Tibial artery (tissue), 4 donors: ENCODE data around the gene VSIG10.

ENCODE experiments used
- DNase-seq, 2 donors: peaks; one replicate each; pipeline ENCODE4 v3.0.0-alpha.2; 2019
- H3K27ac ChIP-seq, 2 donors: fragments of 200-600 bp; sonication (generic) in 1 of 2; 1 replicate in 1 of 2; 2 replicates in 1 of 2; pipeline ENCODE4 v1.5.1; 2018 to 2019; ENCODE audit warnings: mild to moderate bottlenecking in 1 of 2
- H3K27me3 ChIP-seq, 2 donors: fragments of 200-600 bp; sonication (generic) in 1 of 2; one replicate each; pipeline versions ENCODE4 v1.5.1 to v1.6.0; 2016 to 2019
- H3K36me3 ChIP-seq, 3 donors: fragments of 200-600 bp; sonication (generic) in 2 of 3; one replicate each; pipeline ENCODE4 v1.5.1; 2016 to 2019; ENCODE audit warnings: mild to moderate bottlenecking in 2 of 3
- H3K4me1 ChIP-seq, 4 donors: fragments of 200-600 bp; sonication (generic) in 2 of 4; 1 replicate in 3 of 4; 2 replicates in 1 of 4; pipeline ENCODE4 v1.5.1; 2016 to 2019
- H3K4me3 ChIP-seq, 2 donors: fragments of 200-600 bp; sonication (generic) in 1 of 2; 1 replicate in 1 of 2; 2 replicates in 1 of 2; pipeline ENCODE4 v1.5.1; 2018 to 2019; ENCODE audit warnings: mild to moderate bottlenecking in 2 of 2
- H3K9me3 ChIP-seq, 3 donors: fragments of 200-600 bp; sonication (generic) in 1 of 3; one replicate each; pipeline ENCODE4 v1.5.1; 2016 to 2019
- intact Hi-C: fragments of 100-400 bp; cut with DNase I; formaldehyde crosslinking; loops from one replicate; pipeline ENCODE4 v1.15.0; 2023; ENCODE audit warnings: low total_unique reads
- TF ChIP-seq, protein P1 (sequence below), 2 experiments: fragments of 200-600 bp in 1 of 2; fragments of 450-650 bp in 1 of 2; IDR thresholded peaks; one replicate each; pipeline ENCODE4 v1.5.1; 2017 to 2019; ENCODE audit warnings: antibody characterized with exemption in 2 of 2, mild to moderate bottlenecking in 1 of 2, moderate library complexity in 1 of 2

The VSIG10 gene

DNA sequence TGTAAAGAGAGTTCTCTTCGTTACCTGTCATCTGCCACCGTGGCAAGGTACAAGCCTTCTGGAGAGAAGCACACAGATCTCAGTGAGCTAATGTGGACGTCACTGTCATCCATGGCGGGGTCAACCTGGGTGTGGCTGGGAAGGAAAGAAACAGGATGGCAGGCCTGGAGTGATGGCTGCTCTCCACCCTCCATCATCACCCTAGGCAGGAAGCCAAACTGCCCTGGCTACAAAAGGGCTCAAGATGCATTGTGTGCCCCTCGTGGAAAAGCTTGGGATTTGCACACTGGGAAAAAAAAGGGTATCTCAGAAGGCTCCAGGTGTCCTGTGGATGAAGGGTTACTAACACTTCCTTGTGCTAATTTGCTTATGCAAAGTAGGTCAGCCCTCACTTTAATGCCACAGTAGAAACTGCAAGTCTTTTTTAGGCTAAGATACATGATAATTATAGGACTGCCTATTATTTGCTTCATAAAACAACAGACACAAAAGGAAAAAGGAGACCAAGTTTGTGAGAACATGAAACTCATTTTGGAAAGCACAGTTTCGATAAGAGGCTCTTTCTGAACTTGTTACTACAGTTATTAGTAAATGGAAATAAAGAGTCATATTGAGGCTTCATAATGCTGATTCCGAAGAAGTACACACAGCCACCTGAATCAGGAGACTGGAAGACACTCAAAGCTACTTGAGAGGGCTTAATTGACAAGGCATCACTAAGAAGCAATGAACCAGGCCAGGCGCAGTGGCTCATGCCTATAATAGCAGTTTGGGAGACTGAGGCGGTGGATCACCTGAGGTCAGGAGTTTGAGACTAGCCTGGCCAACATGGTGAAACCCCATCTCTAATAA lies 68.4 kb downstream of the VSIG10 start:
- H3K27me3 ChIP-seq = no peaks in the 10 kb centered on the region
- H3K27ac ChIP-seq = no peak overlapping the region
- no peaks in the 10 kb centered on the region for H3K9me3 ChIP-seq
- no peak overlapping the region for H3K4me3 ChIP-seq
- peaks cover 73 to 100% (median 87%) of the 10 kb centered on the region in 3 donors for H3K36me3 ChIP-seq
- TF ChIP-seq, protein P1, sequence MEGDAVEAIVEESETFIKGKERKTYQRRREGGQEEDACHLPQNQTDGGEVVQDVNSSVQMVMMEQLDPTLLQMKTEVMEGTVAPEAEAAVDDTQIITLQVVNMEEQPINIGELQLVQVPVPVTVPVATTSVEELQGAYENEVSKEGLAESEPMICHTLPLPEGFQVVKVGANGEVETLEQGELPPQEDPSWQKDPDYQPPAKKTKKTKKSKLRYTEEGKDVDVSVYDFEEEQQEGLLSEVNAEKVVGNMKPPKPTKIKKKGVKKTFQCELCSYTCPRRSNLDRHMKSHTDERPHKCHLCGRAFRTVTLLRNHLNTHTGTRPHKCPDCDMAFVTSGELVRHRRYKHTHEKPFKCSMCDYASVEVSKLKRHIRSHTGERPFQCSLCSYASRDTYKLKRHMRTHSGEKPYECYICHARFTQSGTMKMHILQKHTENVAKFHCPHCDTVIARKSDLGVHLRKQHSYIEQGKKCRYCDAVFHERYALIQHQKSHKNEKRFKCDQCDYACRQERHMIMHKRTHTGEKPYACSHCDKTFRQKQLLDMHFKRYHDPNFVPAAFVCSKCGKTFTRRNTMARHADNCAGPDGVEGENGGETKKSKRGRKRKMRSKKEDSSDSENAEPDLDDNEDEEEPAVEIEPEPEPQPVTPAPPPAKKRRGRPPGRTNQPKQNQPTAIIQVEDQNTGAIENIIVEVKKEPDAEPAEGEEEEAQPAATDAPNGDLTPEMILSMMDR (IDR thresholded peaks at IDR 0.05) = no peak
- no peaks in the 10 kb centered on the region for H3K4me1 ChIP-seq
- no peak for DNase-seq
- intact Hi-C loops = no loop called here

DNA sequence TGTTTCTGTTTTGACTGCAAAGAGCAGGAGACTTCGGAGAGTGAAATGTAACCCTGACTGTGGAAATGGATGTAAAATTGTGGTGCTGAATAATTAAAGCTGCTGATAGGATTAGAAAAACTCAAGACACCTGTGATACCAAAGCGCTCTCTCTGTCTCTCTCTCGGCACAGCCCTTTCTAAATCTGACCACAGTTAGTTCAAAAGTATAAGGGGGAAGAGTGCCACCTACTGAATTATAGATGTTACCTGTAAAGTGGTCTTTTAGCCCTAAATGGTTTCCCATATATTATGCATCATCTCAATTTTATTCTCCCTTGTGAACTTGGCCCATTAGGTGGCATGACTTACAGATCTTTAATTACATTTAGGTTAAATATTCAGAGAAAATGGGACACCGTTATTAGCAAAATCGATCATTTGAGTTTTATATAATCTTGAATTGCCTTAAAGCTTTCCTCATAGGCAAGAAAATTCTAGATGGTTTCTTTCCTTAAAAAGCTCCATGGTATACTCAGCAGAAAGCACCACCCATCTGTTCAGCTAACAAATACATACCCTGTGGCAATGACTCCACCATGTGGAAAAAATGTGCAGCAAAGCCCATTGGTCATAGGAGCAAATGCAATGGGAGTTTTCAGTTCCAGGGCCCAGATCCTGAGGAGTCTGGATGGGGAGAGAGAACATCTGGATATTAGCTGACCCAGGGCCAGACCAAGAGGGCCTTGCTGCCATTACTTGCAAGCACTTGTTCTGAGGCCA lies 69.2 kb downstream of the VSIG10 start:
- no peak overlapping the region for H3K4me3 ChIP-seq
- H3K27me3 ChIP-seq = no peaks in the 10 kb centered on the region
- no peak for DNase-seq
- peaks cover 73 to 98% (median 88%) of the 10 kb centered on the region in 3 donors for H3K36me3 ChIP-seq
- no peak overlapping the region for H3K27ac ChIP-seq
- H3K9me3 ChIP-seq = no peaks in the 10 kb centered on the region
- H3K4me1 ChIP-seq = no peaks in the 10 kb centered on the region
- TF ChIP-seq, protein P1 (IDR thresholded peaks at IDR 0.05) = peak in 1 of 2 experiments; percentile 20
- intact Hi-C loops = no loop called here

DNA sequence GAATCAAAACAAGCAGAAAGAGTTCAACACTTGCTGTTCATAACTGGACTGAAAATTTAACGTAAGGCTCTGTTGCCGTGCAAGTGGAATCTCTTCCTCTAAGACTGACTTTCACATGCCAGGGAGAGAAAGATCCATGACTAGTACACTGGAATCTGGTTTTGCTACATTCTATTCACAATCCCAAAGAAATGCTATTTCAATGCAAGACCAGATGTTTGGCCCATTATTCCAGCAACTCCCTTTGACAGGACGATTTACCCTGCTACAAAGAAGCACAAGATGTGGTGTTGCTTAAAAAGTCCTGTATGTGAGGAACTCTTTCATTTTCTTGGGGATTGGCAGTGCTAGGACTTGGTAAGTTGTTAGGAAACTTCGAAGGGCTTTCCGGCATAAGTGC lies 69.9 kb downstream of the VSIG10 start:
- Histone ChIP-seq H3K27me3 (no peaks in the 10 kb centered on the region), H3K9me3 (no peaks in the 10 kb centered on the region), H3K27ac (no peak overlapping the region), H3K4me3 (no peak overlapping the region), H3K36me3 (peaks cover 73 to 98% (median 88%) of the 10 kb centered on the region in 3 donors), H3K4me1 (no peaks in the 10 kb centered on the region)
- TF ChIP-seq, protein P1 (IDR thresholded peaks at IDR 0.05) = no peak
- DNase-seq = no peak
- intact Hi-C loops = no loop called here

DNA sequence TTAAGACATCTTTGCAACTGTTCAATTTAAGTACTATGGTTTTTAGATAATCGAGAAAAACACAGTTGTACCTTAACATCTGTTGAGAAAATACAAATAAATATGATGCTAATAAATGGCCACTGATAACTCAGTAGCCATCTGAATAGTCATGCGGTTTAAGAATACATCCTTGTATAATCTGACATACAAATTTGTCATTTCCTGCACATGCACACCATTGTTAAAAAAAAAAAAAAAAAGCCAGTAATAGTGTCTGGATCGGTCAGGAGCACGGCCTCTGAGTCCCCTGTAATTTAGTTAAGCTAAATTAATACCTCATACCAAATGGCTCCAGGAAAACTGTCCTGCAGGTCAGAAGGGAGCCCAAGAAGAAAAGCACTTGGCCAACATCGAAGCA lies 70.5 kb downstream of the VSIG10 start:
- intact Hi-C loops = no loop called here

DNA sequence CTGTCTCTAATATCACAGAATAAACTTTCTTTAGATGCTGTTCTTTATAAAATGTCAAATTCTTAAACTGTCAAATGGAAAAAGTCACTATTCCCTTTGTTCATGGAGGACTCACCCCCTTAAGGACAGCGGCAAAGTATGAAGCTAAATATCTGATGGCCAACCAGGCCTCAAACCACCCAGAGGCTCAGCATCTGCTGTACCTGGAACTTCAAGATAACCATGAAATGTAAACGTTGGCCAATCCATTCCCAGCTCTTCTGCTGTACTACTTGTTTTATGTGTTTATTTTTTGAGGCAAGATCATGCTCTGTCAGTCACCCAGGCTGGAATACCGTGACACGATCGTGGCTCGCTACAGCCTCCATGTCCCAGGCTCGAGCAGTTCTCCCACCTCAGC lies 71.6 kb downstream of the VSIG10 start:
- no peaks in the 10 kb centered on the region for H3K27me3 ChIP-seq
- no peak for DNase-seq
- intact Hi-C loops = no loop called here
- peaks cover 69 to 96% (median 88%) of the 10 kb centered on the region in 3 donors for H3K36me3 ChIP-seq
- H3K4me1 ChIP-seq = no peaks in the 10 kb centered on the region
- TF ChIP-seq, protein P1 (IDR thresholded peaks at IDR 0.05) = no peak
- H3K4me3 ChIP-seq = no peak overlapping the region
- H3K9me3 ChIP-seq = no peaks in the 10 kb centered on the region
- no peak overlapping the region for H3K27ac ChIP-seq

More for the DNA sequence above, 70.5 kb downstream of the VSIG10 start:
- no peaks in the 10 kb centered on the region for H3K4me1 ChIP-seq
- no peaks in the 10 kb centered on the region for H3K9me3 ChIP-seq
- peaks cover 73 to 96% (median 84%) of the 10 kb centered on the region in 3 donors for H3K36me3 ChIP-seq
- H3K4me3 ChIP-seq = no peak overlapping the region
- TF ChIP-seq, protein P1 (IDR thresholded peaks at IDR 0.05) = no peak
- H3K27me3 ChIP-seq = no peaks in the 10 kb centered on the region
- DNase-seq = no peak
- no peak overlapping the region for H3K27ac ChIP-seq
